WTC11 (cell line): ENCODE results near the gene HIF1A. TPM values are rescaled to one million over a fixed set of nuclear protein-coding genes. Genes with fewer than 3 reads are reported as not detected.
A peak's percentile ranks its signal among the peaks of the same experiment; 100 is the strongest.

Experiments used
- ATAC-seq: fragments of 200-7000 bp; cut with Tn5 transposase; 2 replicates; pipeline ENCODE4 v1.10.0; 2021; ENCODE audit warnings: mild to moderate bottlenecking, moderate library complexity
- CTCF ChIA-PET: fragments of 300-600 bp; sonication (Branson Sonifier 250); formaldehyde crosslinking; loops from one replicate; lab custom pipeline; 2021; ENCODE audit warnings: antibody characterized with exemption; lab: Charles Lee
- POLR2A ChIA-PET: fragments of 350-600 bp; sonication (Branson Sonifier 250); formaldehyde crosslinking; loops from one replicate; lab custom pipeline; 2021; ENCODE audit warnings: antibody characterized with exemption; lab: Charles Lee
- DNase-seq: peaks from one replicate; pipeline ENCODE4 v3.0.0; 2021; ENCODE audit warnings: low spot score
- H3K27ac Mint-ChIP-seq: 2 replicates; pipeline ENCODE4 v1.8.0; 2021; ENCODE audit warnings: mixed read lengths
- H3K27me3 Mint-ChIP-seq: 2 replicates; pipeline ENCODE4 v1.8.0; 2021; ENCODE audit warnings: low read depth, mild to moderate bottlenecking, moderate library complexity, mixed read lengths
- H3K36me3 Mint-ChIP-seq: 2 replicates; pipeline ENCODE4 v1.8.0; 2021; ENCODE audit warnings: mixed read lengths
- H3K4me1 Mint-ChIP-seq: 2 replicates; pipeline ENCODE4 v1.8.0; 2022; ENCODE audit warnings: mixed read lengths
- H3K4me3 Mint-ChIP-seq: 2 replicates; pipeline ENCODE4 v1.8.0; 2021; ENCODE audit warnings: mild to moderate bottlenecking, moderate library complexity, mixed read lengths
- H3K9me3 Mint-ChIP-seq: 2 replicates; pipeline ENCODE4 v1.8.0; 2021; ENCODE audit warnings: mixed read lengths
- CREM ChIP-seq: sonication (generic); formaldehyde crosslinking; IDR thresholded peaks from 2 replicates; pipeline ENCODE4 v1.8.1; 2022; ENCODE audit warnings: mild to moderate bottlenecking, missing genetic modification reagents, moderate library complexity
- ESRRA ChIP-seq: sonication (generic); formaldehyde crosslinking; IDR thresholded peaks from 2 replicates; pipeline ENCODE4 v1.8.1; 2022; ENCODE audit warnings: mild to moderate bottlenecking, missing genetic modification reagents, borderline replicate concordance
- FOXJ3 ChIP-seq: sonication (generic); formaldehyde crosslinking; IDR thresholded peaks from 2 replicates; pipeline ENCODE4 v1.9.0; 2021; ENCODE audit warnings: missing genetic modification reagents, mild to moderate bottlenecking, borderline replicate concordance
- JAZF1 ChIP-seq: fragments of 250-450 bp; sonication (Bioruptor Pico); IDR thresholded peaks from 2 replicates; pipeline ENCODE4 v1.9.0; 2021; ENCODE audit warnings: moderate library complexity, mild to moderate bottlenecking, inconsistent platforms
- MYBL2 ChIP-seq: sonication (generic); formaldehyde crosslinking; IDR thresholded peaks from 2 replicates; pipeline ENCODE4 v1.8.1; 2023; ENCODE audit warnings: mild to moderate bottlenecking, moderate library complexity, missing genetic modification reagents
- NFATC4 ChIP-seq: fragments of 250-450 bp; sonication (Bioruptor Pico); IDR thresholded peaks from 2 replicates; pipeline ENCODE4 v1.9.0; 2021; ENCODE audit warnings: mild to moderate bottlenecking
- NFYB ChIP-seq: sonication (generic); formaldehyde crosslinking; conservative IDR thresholded peaks from 2 replicates; pipeline ENCODE4 v1.8.0; 2022; ENCODE audit warnings: low read depth, missing genetic modification reagents
- RELA ChIP-seq: sonication (generic); formaldehyde crosslinking; IDR thresholded peaks from 2 replicates; pipeline ENCODE4 v1.8.1; 2022; ENCODE audit warnings: missing genetic modification reagents, mild to moderate bottlenecking, borderline replicate concordance
- RORB ChIP-seq: fragments of 250-450 bp; sonication (Bioruptor Pico); IDR thresholded peaks from 2 replicates; pipeline ENCODE4 v1.9.0; 2021; ENCODE audit warnings: mild to moderate bottlenecking
- SMAD3 ChIP-seq: sonication (generic); formaldehyde crosslinking; IDR thresholded peaks from 2 replicates; pipeline ENCODE4 v1.8.0; 2022; ENCODE audit warnings: missing genetic modification reagents, mild to moderate bottlenecking, borderline replicate concordance
- SMAD4 ChIP-seq: sonication (generic); formaldehyde crosslinking; IDR thresholded peaks from 2 replicates; pipeline ENCODE4 v1.8.0; 2022; ENCODE audit warnings: mild to moderate bottlenecking, missing genetic modification reagents
- TP53 ChIP-seq: sonication (generic); formaldehyde crosslinking; IDR thresholded peaks from 2 replicates; pipeline ENCODE4 v1.8.1; 2023; ENCODE audit warnings: mild to moderate bottlenecking, missing genetic modification reagents
- ZBTB21 ChIP-seq: sonication (generic); formaldehyde crosslinking; IDR thresholded peaks from 2 replicates; pipeline ENCODE4 v1.8.1; 2023; ENCODE audit warnings: mild to moderate bottlenecking, missing genetic modification reagents, borderline replicate concordance
- ZNF263 ChIP-seq: sonication (generic); formaldehyde crosslinking; IDR thresholded peaks from 2 replicates; pipeline ENCODE4 v1.8.1; 2022; ENCODE audit warnings: low read depth, mild to moderate bottlenecking, moderate library complexity, missing genetic modification reagents
- ZNF423 ChIP-seq: fragments of 250-450 bp; sonication (Bioruptor Pico); IDR thresholded peaks from 2 replicates; pipeline ENCODE4 v2.1.2; 2022; ENCODE audit warnings: mild to moderate bottlenecking, moderate library complexity
- total RNA-seq: library from RNA; stranded (reverse); gene quantifications from 3 replicates; pipeline ENCODE4 v1.2.3, GENCODE V29; 2021
- TF ChIP-seq, protein P1 (sequence below): sonication (generic); formaldehyde crosslinking; IDR thresholded peaks from 2 replicates; pipeline ENCODE4 v1.8.0; 2022; ENCODE audit warnings: mild to moderate bottlenecking, missing genetic modification reagents
- TF ChIP-seq, protein P2 (sequence below): sonication (generic); formaldehyde crosslinking; conservative IDR thresholded peaks from 2 replicates; pipeline ENCODE4 v1.8.1; 2022; ENCODE audit warnings: mild to moderate bottlenecking, missing genetic modification reagents
- TF ChIP-seq, protein P3 (sequence below): sonication (generic); formaldehyde crosslinking; IDR thresholded peaks from 2 replicates; pipeline ENCODE4 v1.8.1; 2023; ENCODE audit warnings: mild to moderate bottlenecking, moderate library complexity, missing genetic modification reagents
- TF ChIP-seq, protein P4 (sequence below): sonication (generic); formaldehyde crosslinking; IDR thresholded peaks from 2 replicates; pipeline ENCODE4 v1.8.1; 2022; ENCODE audit warnings: low read depth, missing genetic modification reagents, borderline replicate concordance
- TF ChIP-seq, protein P5 (sequence below): sonication (generic); formaldehyde crosslinking; IDR thresholded peaks from 2 replicates; pipeline ENCODE4 v1.8.0; 2022; ENCODE audit warnings: mild to moderate bottlenecking, missing genetic modification reagents

The HIF1A gene
- total RNA-seq, 1 experiment from 2014 or later, result 165 TPM

DNA sequence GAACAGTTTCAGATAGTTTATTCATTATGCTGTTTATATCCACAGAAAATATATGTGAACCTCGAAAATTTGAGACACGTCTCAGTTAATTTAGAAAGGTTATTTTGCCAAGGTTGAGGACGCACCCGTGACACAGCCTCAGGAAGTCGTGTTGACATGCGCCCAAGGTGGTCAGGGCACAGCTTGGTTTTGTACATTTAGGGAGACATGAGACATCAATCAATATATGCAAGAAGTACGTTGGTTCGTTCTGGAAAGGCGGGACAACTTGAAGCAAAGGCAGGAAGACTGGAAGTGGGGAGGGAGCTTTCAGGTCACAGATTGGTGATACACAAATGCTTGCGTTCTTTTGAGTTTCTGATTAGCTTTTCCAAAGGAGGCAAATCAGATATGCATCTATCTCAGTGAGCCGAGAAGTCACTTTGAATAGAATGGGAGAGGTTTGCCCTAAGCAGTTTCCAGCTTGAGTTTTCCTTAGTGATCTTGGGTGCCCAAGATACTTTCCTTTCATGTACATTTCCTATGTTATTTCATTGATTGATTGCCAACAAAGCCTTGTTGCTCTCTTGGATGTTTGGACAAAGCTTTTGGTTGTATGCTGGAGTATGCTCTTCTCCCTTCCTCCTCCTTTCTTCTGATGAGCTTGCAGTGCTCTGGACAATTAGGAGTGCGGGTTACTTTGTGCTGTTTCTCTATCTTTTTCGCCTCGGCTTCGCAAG, 70.1 kb downstream of the HIF1A start (continued):
- TF ChIP-seq, protein P1, sequence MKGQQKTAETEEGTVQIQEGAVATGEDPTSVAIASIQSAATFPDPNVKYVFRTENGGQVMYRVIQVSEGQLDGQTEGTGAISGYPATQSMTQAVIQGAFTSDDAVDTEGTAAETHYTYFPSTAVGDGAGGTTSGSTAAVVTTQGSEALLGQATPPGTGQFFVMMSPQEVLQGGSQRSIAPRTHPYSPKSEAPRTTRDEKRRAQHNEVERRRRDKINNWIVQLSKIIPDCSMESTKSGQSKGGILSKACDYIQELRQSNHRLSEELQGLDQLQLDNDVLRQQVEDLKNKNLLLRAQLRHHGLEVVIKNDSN (CRISPR knock-in tag), result no peak
- no peak for TF ChIP-seq NFYB

DNA sequence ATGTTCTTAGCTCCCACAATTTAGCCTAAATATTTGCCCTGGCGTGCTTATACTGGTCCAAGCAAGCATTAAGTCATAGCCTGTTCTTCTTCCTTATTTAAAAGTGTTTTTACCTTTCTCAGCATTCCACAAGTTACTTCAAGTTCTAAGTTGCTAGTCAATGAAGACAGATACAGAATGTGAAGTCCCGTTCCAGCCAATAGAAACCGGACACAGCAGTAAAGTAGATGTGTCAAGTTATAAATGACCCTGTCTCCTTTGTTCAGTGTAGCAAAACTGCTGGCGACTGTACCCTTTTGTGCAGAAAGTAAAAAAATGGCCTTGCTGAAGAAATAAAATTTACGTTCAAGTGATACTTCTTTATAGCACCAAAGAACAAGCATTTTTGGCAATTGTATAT, 70.8 kb downstream of the HIF1A start:
- TF ChIP-seq, protein P2, sequence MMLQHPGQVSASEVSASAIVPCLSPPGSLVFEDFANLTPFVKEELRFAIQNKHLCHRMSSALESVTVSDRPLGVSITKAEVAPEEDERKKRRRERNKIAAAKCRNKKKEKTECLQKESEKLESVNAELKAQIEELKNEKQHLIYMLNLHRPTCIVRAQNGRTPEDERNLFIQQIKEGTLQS, result no peak
- TF ChIP-seq, all 79 proteins: peak for 0
- CTCF ChIA-PET, result interaction anchor here (2.9 kb wide), 1 partner anchor 71 kb away, joined by 10 read pairs; no protein-coding TSS in a partner anchor
- DNase-seq, result no peak

DNA sequence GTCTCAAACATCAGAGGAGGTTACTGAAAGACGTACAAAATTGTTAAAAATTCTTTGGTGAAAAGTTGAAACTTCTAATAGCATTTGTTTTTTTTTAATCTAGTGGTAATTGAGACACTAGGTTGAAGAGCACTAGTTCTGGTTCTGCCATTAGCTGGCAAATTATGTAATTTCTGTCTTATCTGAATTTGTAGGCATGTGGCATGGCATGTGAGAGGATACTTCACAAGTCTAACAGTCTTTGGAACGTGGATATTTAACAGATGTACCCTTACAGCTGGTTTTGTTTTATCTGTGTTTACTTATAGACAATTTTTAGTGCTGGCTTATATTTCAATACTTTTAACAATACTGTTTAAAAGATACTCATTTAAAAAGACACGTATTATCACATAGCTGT, 72.9 kb downstream of the HIF1A start:
- no peak overlapping the region for H3K4me3 Mint-ChIP-seq
- H3K4me1 Mint-ChIP-seq, result peaks cover 31% of the 10 kb centered on the region
- ATAC-seq (no peak), DNase-seq (no peak)
- H3K9me3 Mint-ChIP-seq, result no peaks in the 10 kb centered on the region
- no peaks in the 10 kb centered on the region for H3K27me3 Mint-ChIP-seq
- H3K27ac Mint-ChIP-seq, result no peak overlapping the region
- TF ChIP-seq, protein P3, sequence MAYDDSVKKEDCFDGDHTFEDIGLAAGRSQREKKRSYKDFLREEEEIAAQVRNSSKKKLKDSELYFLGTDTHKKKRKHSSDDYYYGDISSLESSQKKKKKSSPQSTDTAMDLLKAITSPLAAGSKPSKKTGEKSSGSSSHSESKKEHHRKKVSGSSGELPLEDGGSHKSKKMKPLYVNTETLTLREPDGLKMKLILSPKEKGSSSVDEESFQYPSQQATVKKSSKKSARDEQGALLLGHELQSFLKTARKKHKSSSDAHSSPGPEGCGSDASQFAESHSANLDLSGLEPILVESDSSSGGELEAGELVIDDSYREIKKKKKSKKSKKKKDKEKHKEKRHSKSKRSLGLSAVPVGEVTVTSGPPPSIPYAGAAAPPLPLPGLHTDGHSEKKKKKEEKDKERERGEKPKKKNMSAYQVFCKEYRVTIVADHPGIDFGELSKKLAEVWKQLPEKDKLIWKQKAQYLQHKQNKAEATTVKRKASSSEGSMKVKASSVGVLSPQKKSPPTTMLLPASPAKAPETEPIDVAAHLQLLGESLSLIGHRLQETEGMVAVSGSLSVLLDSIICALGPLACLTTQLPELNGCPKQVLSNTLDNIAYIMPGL (CRISPR knock-in tag), result no peak
- no peak for TF ChIP-seq MYBL2 (CRISPR knock-in tag)
- TF ChIP-seq ESRRA (CRISPR knock-in tag), result no peak
- no peak for TF ChIP-seq SMAD3
- no peak for TF ChIP-seq ZNF263
- no peak for TF ChIP-seq SMAD4 (CRISPR knock-in tag)
- TF ChIP-seq RELA (CRISPR knock-in tag), result no peak
- no peak for TF ChIP-seq FOXJ3 (CRISPR knock-in tag)
- TF ChIP-seq, protein P2, result no peak
- TF ChIP-seq ZNF423 (CRISPR knock-in tag), result no peak
- no peak for TF ChIP-seq CREM (CRISPR knock-in tag)
- TF ChIP-seq, protein P4, sequence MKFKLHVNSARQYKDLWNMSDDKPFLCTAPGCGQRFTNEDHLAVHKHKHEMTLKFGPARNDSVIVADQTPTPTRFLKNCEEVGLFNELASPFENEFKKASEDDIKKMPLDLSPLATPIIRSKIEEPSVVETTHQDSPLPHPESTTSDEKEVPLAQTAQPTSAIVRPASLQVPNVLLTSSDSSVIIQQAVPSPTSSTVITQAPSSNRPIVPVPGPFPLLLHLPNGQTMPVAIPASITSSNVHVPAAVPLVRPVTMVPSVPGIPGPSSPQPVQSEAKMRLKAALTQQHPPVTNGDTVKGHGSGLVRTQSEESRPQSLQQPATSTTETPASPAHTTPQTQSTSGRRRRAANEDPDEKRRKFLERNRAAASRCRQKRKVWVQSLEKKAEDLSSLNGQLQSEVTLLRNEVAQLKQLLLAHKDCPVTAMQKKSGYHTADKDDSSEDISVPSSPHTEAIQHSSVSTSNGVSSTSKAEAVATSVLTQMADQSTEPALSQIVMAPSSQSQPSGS, result no peak
- no peak for TF ChIP-seq ZBTB21
- TF ChIP-seq JAZF1 (CRISPR knock-in tag), result no peak
- no peak for TF ChIP-seq NFATC4 (CRISPR knock-in tag)
- no peak for TF ChIP-seq TP53 (CRISPR knock-in tag)
- TF ChIP-seq, protein P5, sequence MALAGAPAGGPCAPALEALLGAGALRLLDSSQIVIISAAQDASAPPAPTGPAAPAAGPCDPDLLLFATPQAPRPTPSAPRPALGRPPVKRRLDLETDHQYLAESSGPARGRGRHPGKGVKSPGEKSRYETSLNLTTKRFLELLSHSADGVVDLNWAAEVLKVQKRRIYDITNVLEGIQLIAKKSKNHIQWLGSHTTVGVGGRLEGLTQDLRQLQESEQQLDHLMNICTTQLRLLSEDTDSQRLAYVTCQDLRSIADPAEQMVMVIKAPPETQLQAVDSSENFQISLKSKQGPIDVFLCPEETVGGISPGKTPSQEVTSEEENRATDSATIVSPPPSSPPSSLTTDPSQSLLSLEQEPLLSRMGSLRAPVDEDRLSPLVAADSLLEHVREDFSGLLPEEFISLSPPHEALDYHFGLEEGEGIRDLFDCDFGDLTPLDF (CRISPR knock-in tag), result no peak
- TF ChIP-seq RORB (CRISPR knock-in tag), result no peak
- peaks cover 51% of the 10 kb centered on the region for H3K36me3 Mint-ChIP-seq
- POLR2A ChIA-PET, result no interaction called here
- CTCF ChIA-PET, result no interaction called here

More for the DNA sequence above, 70.8 kb downstream of the HIF1A start:
- no peak for ATAC-seq
- POLR2A ChIA-PET, result interaction anchor here (0.5 kb wide), 1 partner anchor 282 kb away, joined by 5 read pairs; no protein-coding TSS in a partner anchor
- Mint-ChIP-seq H3K4me3 (peak overlapping the region; percentile 99), H3K27ac (peak overlapping the region; percentile 71), H3K4me1 (peaks cover 39% of the 10 kb centered on the region), H3K27me3 (no peaks in the 10 kb centered on the region), H3K36me3 (peaks cover 36% of the 10 kb centered on the region), H3K9me3 (no peaks in the 10 kb centered on the region)
